PC-3 (cell line): ENCODE results near the gene ANTXR1. TPM values are rescaled to one million over a fixed set of nuclear protein-coding genes. Genes with fewer than 3 reads are reported as not detected.

Source experiments
- ATAC-seq: fragments of 200-7000 bp; cut with Tn5 transposase; 2 replicates; pipeline ENCODE4 v1.9.1; 2020; ENCODE audit warnings: mild to moderate bottlenecking, moderate library complexity
- BruUV-seq: library from RNA; stranded (reverse); fragments of 400-500 nt; replicated peaks from 2 replicates; lab custom pipeline; 2021; lab: Mats Ljungman, UMichigan
- CTCF ChIA-PET: fragments of 300-600 bp; sonication (Branson Sonifier 250); formaldehyde crosslinking; loops from one replicate; lab custom pipeline; 2022; ENCODE audit warnings: antibody characterized with exemption; lab: Charles Lee
- POLR2A ChIA-PET: fragments of 300-600 bp; sonication (Branson Sonifier 250); formaldehyde crosslinking; loops from one replicate; lab custom pipeline; 2022; ENCODE audit warnings: antibody characterized with exemption; ENCODE audit not compliant: unreplicated experiment; lab: Charles Lee
- DNase-seq: peaks from one replicate; pipeline ENCODE4 v3.0.0-alpha.2; 2015
- H2AFZ ChIP-seq: fragments of 300-600 bp; sonication (generic); 2 replicates; pipeline ENCODE4 v1.6.0; 2016; ENCODE audit warnings: antibody characterized with exemption, low read length
- H3F3A ChIP-seq: fragments of 300-600 bp; sonication (generic); one replicate; pipeline ENCODE4 v1.6.0; 2017; ENCODE audit warnings: antibody characterized with exemption, low read length, control low read depth, mild to moderate bottlenecking; ENCODE audit not compliant: unreplicated experiment
- H3K27ac ChIP-seq: fragments of 300-600 bp; sonication (generic); 2 replicates; pipeline ENCODE4 v1.5.1; 2016; ENCODE audit warnings: mild to moderate bottlenecking, low read length
- H3K27me3 ChIP-seq: fragments of 300-600 bp; sonication (generic); 2 replicates; pipeline ENCODE4 v1.6.1; 2016; ENCODE audit warnings: low read length, mixed read lengths
- H3K36me3 ChIP-seq: fragments of 300-600 bp; sonication (generic); 2 replicates; pipeline ENCODE4 v1.6.1; 2016; ENCODE audit warnings: low read depth, mixed run types, low read length, mixed read lengths
- H3K4me1 ChIP-seq: fragments of 300-600 bp; sonication (generic); 2 replicates; pipeline ENCODE4 v1.5.1; 2016; ENCODE audit warnings: low read length; ENCODE audit not compliant: insufficient read depth
- H3K4me2 ChIP-seq: fragments of 300-600 bp; sonication (generic); 2 replicates; pipeline ENCODE4 v1.6.0; 2016; ENCODE audit warnings: low read length
- H3K4me3 ChIP-seq: fragments of 300-600 bp; sonication (generic); 2 replicates; pipeline ENCODE4 v1.5.1; 2016; ENCODE audit warnings: mild to moderate bottlenecking, low read length, mixed read lengths
- H3K79me2 ChIP-seq: fragments of 300-600 bp; sonication (generic); 2 replicates; pipeline ENCODE4 v1.6.1; 2017; ENCODE audit warnings: low read length, mixed read lengths
- H3K9ac ChIP-seq: fragments of 300-600 bp; sonication (generic); 2 replicates; pipeline ENCODE4 v1.6.0; 2016; ENCODE audit warnings: mild to moderate bottlenecking, low read length
- H3K9me2 ChIP-seq: fragments of 300-600 bp; sonication (generic); replicated peaks from 2 replicates; pipeline ENCODE4 v1.6.1; 2016; ENCODE audit warnings: mixed run types, low read length, mixed read lengths
- H3K9me3 ChIP-seq: fragments of 300-600 bp; sonication (generic); 2 replicates; pipeline ENCODE4 v1.6.1; 2016; ENCODE audit warnings: low read length, mixed read lengths
- H4K20me1 ChIP-seq: fragments of 300-600 bp; sonication (generic); 2 replicates; pipeline ENCODE4 v1.6.1; 2016; ENCODE audit warnings: low read length, mixed read lengths
- CTCF ChIP-seq: fragments of 300-600 bp; sonication (generic); conservative IDR thresholded peaks from 2 replicates; pipeline ENCODE4 v1.5.1; 2017; ENCODE audit warnings: antibody characterized with exemption, low read depth, mild to moderate bottlenecking, low read length
- EZH2 ChIP-seq: fragments of 300-600 bp; sonication (generic); IDR thresholded peaks from one replicate; pipeline ENCODE4 v1.6.1; 2017; ENCODE audit warnings: antibody characterized with exemption, mild to moderate bottlenecking, low read length; ENCODE audit not compliant: unreplicated experiment
- EZH2phosphoT487 ChIP-seq: fragments of 300-600 bp; sonication (generic); IDR thresholded peaks from 2 replicates; pipeline ENCODE4 v1.6.1; 2018; ENCODE audit warnings: mild to moderate bottlenecking, antibody characterized with exemption, low read length, borderline replicate concordance
- intact Hi-C: fragments of 100-400 bp; cut with micrococcal nuclease; formaldehyde crosslinking; loops from 2 replicates; pipeline ENCODE4 v1.9.0; 2023
- total RNA-seq: library from RNA; depleted of rRNA; stranded (reverse); fragments of >200 nt; gene quantifications from 2 replicates; pipeline ENCODE4 v1.2.3, GENCODE V29; 2014

The ANTXR1 gene
- total RNA-seq, 1 experiment from 2014 or later: 31.2 TPM

GRCh38 chr2:69018678-69019095 is 5.7 kb downstream of the ANTXR1 start:
- H3K79me2 ChIP-seq: peaks cover 98% of the 10 kb centered on the region

DNA sequence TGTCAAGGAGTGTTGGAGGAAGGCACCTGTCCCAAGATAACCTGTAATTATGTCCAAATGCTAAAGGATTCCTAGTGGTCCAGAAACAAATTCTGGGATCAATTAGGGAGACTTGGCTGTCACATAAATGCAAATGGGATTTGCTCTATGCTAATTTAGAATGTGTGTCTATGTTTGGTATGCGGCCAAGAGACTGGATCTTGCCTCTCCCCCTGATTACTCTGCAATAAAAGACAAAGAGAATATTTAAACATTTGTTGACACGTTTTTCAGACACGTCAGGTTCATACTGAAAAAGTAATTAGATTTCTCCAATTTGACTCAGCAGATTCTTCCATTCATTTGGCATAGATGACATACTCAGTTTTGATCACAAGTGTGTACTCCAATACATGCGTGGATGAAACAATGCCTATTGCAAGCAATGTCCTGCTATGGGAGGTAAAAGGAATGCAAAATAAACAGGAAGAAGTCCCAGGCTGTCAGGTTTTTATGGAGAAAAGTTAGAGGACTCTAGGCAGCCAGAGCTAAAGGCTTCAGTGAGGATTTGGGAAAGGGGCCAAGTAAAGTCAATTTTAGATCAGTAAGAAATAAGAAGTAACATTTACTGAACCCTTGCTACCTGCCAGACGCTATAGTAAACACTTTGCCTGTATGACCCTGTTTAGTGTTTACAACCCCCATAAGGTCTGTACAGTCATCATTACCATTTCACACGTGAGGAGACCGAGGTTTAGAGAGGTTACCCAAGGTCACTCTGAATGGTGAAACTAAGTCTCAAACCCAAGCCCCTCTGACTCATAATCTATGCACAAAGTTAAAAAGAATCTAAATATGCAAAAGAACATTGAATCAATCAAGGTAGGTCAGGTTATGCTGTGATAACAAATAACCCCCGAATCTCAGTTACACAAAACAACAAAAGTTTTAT is 7.8 kb downstream of the ANTXR1 start:
- Histone ChIP-seq H3K9me3 (no peaks in the 10 kb centered on the region), H4K20me1 (no peaks in the 10 kb centered on the region), H3K9ac (no peak overlapping the region), H3K9me2 (no peaks in the 10 kb centered on the region), H3K27ac (no peak overlapping the region), H3K79me2 (peaks cover 94% of the 10 kb centered on the region), H3K27me3 (no peaks in the 10 kb centered on the region), H3K4me2 (no peak overlapping the region), H3F3A (no peaks in the 10 kb centered on the region), H3K4me3 (no peak overlapping the region), H2AFZ (no peak overlapping the region), H3K4me1 (peaks cover 14% of the 10 kb centered on the region), H3K36me3 (no peaks in the 10 kb centered on the region)
- POLR2A ChIA-PET: no interaction called here
- BruUV-seq: no TSS peak
- no peak for DNase-seq
- TF ChIP-seq EZH2phosphoT487 (no peak), CTCF (no peak), EZH2 (no peak)
- ATAC-seq: no peak
- intact Hi-C loops: no loop called here
- CTCF ChIA-PET: no interaction called here

More at GRCh38 chr2:69018678-69019095, 5.7 kb downstream of the ANTXR1 start:
- H2AFZ ChIP-seq: no peak overlapping the region
- ATAC-seq (no peak), DNase-seq (no peak)
- ChIA-PET CTCF (no interaction called here), POLR2A (no interaction called here)
- no peak overlapping the region for H3K9ac ChIP-seq
- H3K27ac ChIP-seq: no peak overlapping the region
- TF ChIP-seq EZH2phosphoT487 (no peak), CTCF (no peak), EZH2 (no peak)
- H3K4me1 ChIP-seq: peaks cover 22% of the 10 kb centered on the region
- no peaks in the 10 kb centered on the region for H4K20me1 ChIP-seq
- H3K9me2 ChIP-seq: no peaks in the 10 kb centered on the region
- no peaks in the 10 kb centered on the region for H3F3A ChIP-seq
- no peak overlapping the region for H3K4me3 ChIP-seq
- no peaks in the 10 kb centered on the region for H3K9me3 ChIP-seq
- no TSS peak for BruUV-seq
- no peaks in the 10 kb centered on the region for H3K36me3 ChIP-seq
- no peak overlapping the region for H3K4me2 ChIP-seq
- H3K27me3 ChIP-seq: no peaks in the 10 kb centered on the region
- intact Hi-C loops: loop anchor here (10.0 kb wide), 1 partner anchor 146 kb away; no protein-coding TSS in a partner anchor

DNA sequence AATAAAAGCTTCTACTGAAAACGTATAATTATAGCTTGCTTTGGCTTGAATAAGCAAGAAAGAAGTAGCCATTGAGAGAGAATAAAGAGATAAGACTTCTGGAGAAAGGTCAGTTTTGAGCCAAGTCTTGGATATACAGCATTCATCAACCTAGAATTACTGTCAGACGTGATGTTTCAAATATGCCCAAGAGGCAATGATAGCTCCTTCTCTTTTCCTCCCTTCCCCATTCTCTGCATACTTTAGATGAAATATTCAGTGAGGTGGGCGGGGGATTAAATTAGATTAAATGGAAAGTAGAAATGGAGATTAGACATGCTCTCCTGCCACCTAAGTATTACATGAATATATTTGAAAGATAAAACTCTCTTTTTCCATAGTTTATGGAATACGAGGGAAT is 8.7 kb downstream of the ANTXR1 start:
- Histone ChIP-seq H3K36me3 (no peaks in the 10 kb centered on the region), H2AFZ (no peak overlapping the region), H3K9me2 (no peaks in the 10 kb centered on the region), H3F3A (no peaks in the 10 kb centered on the region), H3K9me3 (no peaks in the 10 kb centered on the region), H3K4me1 (peaks cover 14% of the 10 kb centered on the region), H3K4me3 (no peak overlapping the region), H3K79me2 (peaks cover 94% of the 10 kb centered on the region), H3K4me2 (no peak overlapping the region), H3K27me3 (no peaks in the 10 kb centered on the region), H4K20me1 (no peaks in the 10 kb centered on the region), H3K9ac (no peak overlapping the region), H3K27ac (no peak overlapping the region)
- TF ChIP-seq CTCF: no peak
- no peak for TF ChIP-seq EZH2
- no peak for TF ChIP-seq EZH2phosphoT487
- intact Hi-C loops: no loop called here
- no peak for ATAC-seq
- DNase-seq: no peak
- ChIA-PET CTCF (interaction anchor here (0.5 kb wide), 1 partner anchor 868 kb away, joined by 7 read pairs; no protein-coding TSS in a partner anchor), POLR2A (no interaction called here)
- BruUV-seq: no TSS peak
